DND-41 (cell line): Measurements from ENCODE around the gene ZC3H7B.

Source experiments
- ATAC-seq: fragments of 200-7000 bp; cut with Tn5 transposase; 3 replicates; pipeline ENCODE4 v1.9.1; 2021; ENCODE audit warnings: low read depth; ENCODE audit not compliant: insufficient read depth
- DNase-seq: peaks from one replicate; pipeline ENCODE4 v3.0.0-alpha.2; 2020
- H2AFZ ChIP-seq: 2 replicates; pipeline ENCODE4 v1.6.0; 2012; ENCODE audit warnings: low read depth, low read length
- H3K27ac ChIP-seq: 2 replicates; pipeline ENCODE4 v1.5.1; 2012; ENCODE audit warnings: low read length, inconsistent platforms
- H3K27me3 ChIP-seq: fragments of 200-600 bp; sonication (generic); 2 replicates; pipeline ENCODE4 v1.6.0; 2012; ENCODE audit warnings: low read length, mild to moderate bottlenecking, inconsistent platforms; ENCODE audit not compliant: insufficient read depth, poor library complexity
- H3K36me3 ChIP-seq: 2 replicates; pipeline ENCODE4 v1.5.1; 2012; ENCODE audit warnings: low read length, inconsistent platforms; ENCODE audit not compliant: insufficient read depth
- H3K4me1 ChIP-seq: 2 replicates; pipeline ENCODE4 v1.5.1; 2012; ENCODE audit warnings: mild to moderate bottlenecking, low read length; ENCODE audit not compliant: insufficient read depth
- H3K4me2 ChIP-seq: 2 replicates; pipeline ENCODE4 v1.6.0; 2012; ENCODE audit warnings: mild to moderate bottlenecking, moderate library complexity, low read length, inconsistent platforms; ENCODE audit not compliant: insufficient read depth
- H3K4me3 ChIP-seq, 2 experiments: fragments of 200-600 bp in 1 of 2; shearing (Covaris generic) in 1 of 2; 2 replicates each; pipeline ENCODE4 v1.5.1; 2012 to 2016; ENCODE audit warnings: inconsistent platforms in 2 of 2, low read length in 2 of 2, mild to moderate bottlenecking in 2 of 2, low read depth in 1 of 2, moderate library complexity in 1 of 2
- H3K79me2 ChIP-seq: 2 replicates; pipeline ENCODE4 v1.6.0; 2012; ENCODE audit warnings: low read length, inconsistent platforms; ENCODE audit not compliant: insufficient read depth
- H3K9ac ChIP-seq: 2 replicates; pipeline ENCODE4 v1.6.0; 2012; ENCODE audit warnings: low read depth, mild to moderate bottlenecking, inconsistent platforms, low read length, moderate library complexity
- H3K9me3 ChIP-seq: 2 replicates; pipeline ENCODE4 v1.5.1; 2012; ENCODE audit warnings: low read length, moderate library complexity, mild to moderate bottlenecking, inconsistent platforms; ENCODE audit not compliant: insufficient read depth, severe bottlenecking
- H4K20me1 ChIP-seq: 2 replicates; pipeline ENCODE4 v1.6.0; 2012; ENCODE audit warnings: low read length; ENCODE audit not compliant: insufficient read depth
- EZH2 ChIP-seq: IDR thresholded peaks from 3 replicates; pipeline ENCODE4 v1.6.1; 2012; ENCODE audit warnings: borderline replicate concordance, low read depth, mild to moderate bottlenecking, moderate library complexity, low read length, inconsistent platforms; ENCODE audit not compliant: severe bottlenecking
- TF ChIP-seq, protein P1 (sequence below): IDR thresholded peaks from 2 replicates; pipeline ENCODE4 v1.5.1; 2012; ENCODE audit warnings: borderline replicate concordance, low read length, moderate library complexity, mild to moderate bottlenecking; ENCODE audit not compliant: poor library complexity, severe bottlenecking; ENCODE audit errors: extremely low read depth

ZC3H7B gene

GRCh38 chr22:41394012-41394356, 92.7 kb downstream of the ZC3H7B start:
- ATAC-seq (no peak), DNase-seq (no peak)
- Histone ChIP-seq H3K9ac (no peak overlapping the region), H4K20me1 (no peaks in the 10 kb centered on the region), H3K4me3 (no peak overlapping the region), H2AFZ (no peak overlapping the region), H3K9me3 (no peaks in the 10 kb centered on the region), H3K36me3 (peaks cover 16% of the 10 kb centered on the region), H3K27me3 (no peaks in the 10 kb centered on the region), H3K4me1 (no peaks in the 10 kb centered on the region), H3K4me2 (no peak overlapping the region), H3K79me2 (no peaks in the 10 kb centered on the region), H3K27ac (no peak overlapping the region)
- TF ChIP-seq, protein P1, sequence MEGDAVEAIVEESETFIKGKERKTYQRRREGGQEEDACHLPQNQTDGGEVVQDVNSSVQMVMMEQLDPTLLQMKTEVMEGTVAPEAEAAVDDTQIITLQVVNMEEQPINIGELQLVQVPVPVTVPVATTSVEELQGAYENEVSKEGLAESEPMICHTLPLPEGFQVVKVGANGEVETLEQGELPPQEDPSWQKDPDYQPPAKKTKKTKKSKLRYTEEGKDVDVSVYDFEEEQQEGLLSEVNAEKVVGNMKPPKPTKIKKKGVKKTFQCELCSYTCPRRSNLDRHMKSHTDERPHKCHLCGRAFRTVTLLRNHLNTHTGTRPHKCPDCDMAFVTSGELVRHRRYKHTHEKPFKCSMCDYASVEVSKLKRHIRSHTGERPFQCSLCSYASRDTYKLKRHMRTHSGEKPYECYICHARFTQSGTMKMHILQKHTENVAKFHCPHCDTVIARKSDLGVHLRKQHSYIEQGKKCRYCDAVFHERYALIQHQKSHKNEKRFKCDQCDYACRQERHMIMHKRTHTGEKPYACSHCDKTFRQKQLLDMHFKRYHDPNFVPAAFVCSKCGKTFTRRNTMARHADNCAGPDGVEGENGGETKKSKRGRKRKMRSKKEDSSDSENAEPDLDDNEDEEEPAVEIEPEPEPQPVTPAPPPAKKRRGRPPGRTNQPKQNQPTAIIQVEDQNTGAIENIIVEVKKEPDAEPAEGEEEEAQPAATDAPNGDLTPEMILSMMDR, result no peak
- no peak for TF ChIP-seq EZH2

GRCh38 chr22:41395531-41396240, 94.4 kb downstream of the ZC3H7B start:
- Histone ChIP-seq H3K79me2 (no peaks in the 10 kb centered on the region), H3K9ac (no peak overlapping the region), H2AFZ (no peak overlapping the region), H4K20me1 (no peaks in the 10 kb centered on the region), H3K4me2 (no peak overlapping the region), H3K27ac (no peak overlapping the region), H3K9me3 (no peaks in the 10 kb centered on the region), H3K4me1 (no peaks in the 10 kb centered on the region), H3K36me3 (peaks cover 16% of the 10 kb centered on the region), H3K4me3 (no peak overlapping the region), H3K27me3 (no peaks in the 10 kb centered on the region)
- ATAC-seq (no peak), DNase-seq (no peak)
- TF ChIP-seq, protein P1, result no peak
- TF ChIP-seq EZH2, result no peak

DNA sequence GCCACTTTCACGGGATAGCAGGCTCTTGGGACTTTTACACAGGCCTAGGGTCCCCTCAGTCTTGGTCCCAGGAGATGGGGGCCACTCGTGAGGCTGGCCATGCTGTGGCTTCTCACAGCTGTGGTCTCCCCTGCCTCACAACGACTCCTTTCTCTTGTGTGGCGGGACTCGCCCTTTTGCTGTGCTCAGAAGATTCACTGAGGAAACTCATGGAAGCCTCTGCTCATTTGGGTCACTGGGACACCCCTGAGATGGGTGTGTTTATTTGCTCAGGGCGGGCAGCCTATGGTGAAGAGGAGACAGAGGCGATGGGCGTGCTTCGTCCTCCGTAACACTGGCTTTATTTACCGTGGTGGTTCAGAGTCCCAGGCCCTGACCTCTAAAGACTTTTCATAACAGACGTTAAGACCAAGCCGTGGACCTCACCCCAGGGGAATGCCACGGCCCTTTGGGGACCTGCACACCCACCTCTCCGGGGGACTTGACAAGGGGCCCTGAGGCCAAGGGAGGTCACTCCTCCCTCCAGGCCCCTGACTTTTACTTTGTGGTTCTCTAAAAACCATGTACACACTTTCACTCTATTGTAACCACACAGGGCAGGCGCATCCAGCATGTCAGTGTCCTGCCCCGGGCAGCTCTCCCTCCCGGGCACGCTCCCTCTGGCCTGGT, 96.0 kb downstream of the ZC3H7B start:
- Histone ChIP-seq H4K20me1 (no peaks in the 10 kb centered on the region), H3K9ac (no peak overlapping the region), H3K4me1 (no peaks in the 10 kb centered on the region), H3K4me2 (no peak overlapping the region), H3K79me2 (no peaks in the 10 kb centered on the region), H2AFZ (no peak overlapping the region), H3K27me3 (no peaks in the 10 kb centered on the region), H3K36me3 (peaks cover 16% of the 10 kb centered on the region), H3K9me3 (no peaks in the 10 kb centered on the region), H3K4me3 (no peak overlapping the region), H3K27ac (no peak overlapping the region)
- TF ChIP-seq, protein P1, result no peak
- no peak for TF ChIP-seq EZH2
- DNase-seq, result no peak
- no peak for ATAC-seq
